Measurements from ENCODE around the gene GNPTG.
A peak's percentile ranks its signal among the peaks of the same experiment; 100 is the strongest.

The GNPTG gene

GRCh38 chr16:1394367-1394951 lies 42.7 kb downstream of the GNPTG start:
- FAIRE-seq (no peak), DNase-seq (ENCODE audit: low spot score) (no peak)

DNA sequence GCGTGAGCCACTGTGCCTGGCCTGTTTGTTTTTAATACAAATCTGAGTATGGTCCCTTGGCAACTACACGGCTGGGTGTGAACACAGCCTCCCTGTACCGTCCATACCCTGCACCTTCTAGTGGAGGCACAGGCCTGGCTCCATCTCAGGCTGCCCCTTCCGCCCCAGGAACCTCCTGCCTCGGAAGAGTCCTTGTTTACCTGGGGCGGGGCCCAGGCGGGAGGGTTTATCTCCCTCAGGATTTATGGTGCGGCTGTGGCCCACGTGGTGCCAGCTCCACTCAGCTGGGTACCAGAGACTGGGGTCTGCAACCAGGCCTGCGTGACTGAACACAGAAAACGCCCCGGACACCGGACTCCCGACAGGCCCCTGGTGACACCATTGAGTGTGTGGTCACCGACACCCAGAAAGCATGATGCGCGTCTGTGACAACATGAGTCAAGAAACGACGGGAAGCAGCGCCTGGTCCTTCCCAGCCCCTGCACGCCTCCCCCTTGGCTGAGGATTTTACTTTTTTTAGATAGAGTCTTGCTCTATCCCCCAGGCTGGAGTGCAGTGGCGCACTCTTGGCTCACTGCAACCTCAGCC lies 43.8 kb downstream of the GNPTG start:
- no peak for FAIRE-seq

DNA sequence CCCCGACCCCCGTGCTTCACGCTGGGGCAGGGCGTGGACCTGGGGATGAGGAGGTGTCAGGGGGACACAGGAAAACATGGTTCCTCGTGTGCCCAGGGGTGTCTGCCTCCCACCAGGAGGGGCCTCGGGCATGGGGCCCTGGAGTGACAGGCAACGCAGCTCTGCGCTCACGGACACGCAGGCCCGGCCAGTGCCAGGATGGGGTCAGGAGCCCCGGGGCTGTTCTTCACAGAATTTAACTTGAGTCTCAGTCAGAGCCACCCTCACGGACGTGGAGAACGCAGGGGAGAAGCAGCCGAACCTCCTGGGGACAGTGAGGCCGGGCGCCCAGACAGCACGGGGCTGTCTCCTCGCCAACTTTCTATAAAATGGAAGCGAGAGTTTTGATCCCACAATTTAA lies 46.0 kb downstream of the GNPTG start:
- FAIRE-seq = no peak
- no peak for DNase-seq (ENCODE audit: low spot score)

More for the DNA sequence above, 43.8 kb downstream of the GNPTG start:
- no peak for DNase-seq (ENCODE audit: low spot score)

DNA sequence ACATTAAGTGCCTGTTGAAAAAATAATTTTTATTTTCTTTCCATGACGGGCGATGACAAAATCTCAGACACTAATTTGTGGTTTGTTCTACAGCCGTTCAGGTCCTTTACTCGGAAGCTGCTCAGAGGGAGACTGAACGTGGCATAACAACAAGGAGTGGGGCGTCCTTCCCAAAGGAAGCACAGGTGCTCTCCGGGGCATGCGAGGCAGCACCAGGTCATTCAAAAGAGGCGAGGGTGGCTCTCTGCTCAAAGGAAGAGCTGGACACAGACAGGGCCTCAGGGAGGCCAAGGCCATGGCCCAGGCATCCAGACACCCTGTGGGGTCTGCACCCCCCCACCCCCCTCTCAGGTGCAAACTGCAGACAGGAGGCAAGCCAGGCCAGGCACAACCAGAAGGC lies 46.6 kb downstream of the GNPTG start:
- FAIRE-seq (no peak), DNase-seq (ENCODE audit: low spot score) (no peak)

- FAIRE-seq = no peak
- DNase-seq (ENCODE audit: low spot score) = no peak
Measured at GRCh38 chr16:1398826-1399581, 47.3 kb downstream of the GNPTG start.

GRCh38 chr16:1401061-1401757 lies 49.5 kb downstream of the GNPTG start:
- DNase-seq (ENCODE audit: low spot score) (no peak), FAIRE-seq (no peak)

GRCh38 chr16:1401758-1402154 lies 50.0 kb downstream of the GNPTG start:
- FAIRE-seq = no peak
- DNase-seq (ENCODE audit: low spot score) = no peak

DNA sequence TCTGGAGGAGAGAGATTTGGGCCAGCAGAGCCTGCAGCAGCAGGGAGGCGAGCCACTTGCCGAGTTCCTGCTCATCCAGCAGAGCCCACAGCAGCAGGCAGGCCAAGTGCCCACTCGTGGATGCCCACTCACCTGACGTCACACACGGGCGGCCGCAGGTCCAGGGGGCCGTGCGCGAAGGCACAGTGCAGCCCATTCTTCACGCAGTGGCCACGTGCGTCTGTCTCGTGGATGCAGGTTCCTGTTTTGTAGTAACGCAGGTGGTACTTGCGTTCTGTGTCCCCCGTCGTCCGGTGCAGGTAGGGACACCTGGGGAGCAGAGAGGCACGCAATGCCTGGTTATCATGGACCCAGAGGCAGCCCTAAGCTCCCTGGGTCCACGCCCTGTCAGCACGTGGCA lies 51.3 kb downstream of the GNPTG start:
- DNase-seq (ENCODE audit: low spot score) = no peak
- FAIRE-seq = no peak

DNA sequence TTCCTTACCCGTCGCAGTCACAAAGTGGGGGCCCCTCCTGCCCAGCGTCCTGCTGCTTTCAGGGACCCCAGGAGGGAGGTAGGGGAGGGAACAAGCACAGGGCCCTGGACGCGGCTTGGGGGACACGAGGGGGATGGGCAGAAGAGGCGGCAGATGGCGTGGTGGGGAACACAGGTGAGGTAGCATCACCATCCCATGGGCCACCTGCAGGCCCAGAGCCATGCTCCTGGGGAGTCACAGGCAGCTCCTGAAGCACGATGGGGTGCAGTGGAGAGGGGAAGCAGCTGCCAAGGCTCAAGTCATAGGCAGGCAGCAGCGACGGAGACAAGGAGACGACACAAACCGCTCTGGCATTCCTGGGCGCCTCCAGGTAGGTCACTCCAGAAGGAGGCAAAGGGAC lies 52.0 kb downstream of the GNPTG start:
- FAIRE-seq (no peak), DNase-seq (ENCODE audit: low spot score) (no peak)

GRCh38 chr16:1407753-1408152 lies 56.0 kb downstream of the GNPTG start:
- DNase-seq (ENCODE audit: low spot score) = no peak

DNA sequence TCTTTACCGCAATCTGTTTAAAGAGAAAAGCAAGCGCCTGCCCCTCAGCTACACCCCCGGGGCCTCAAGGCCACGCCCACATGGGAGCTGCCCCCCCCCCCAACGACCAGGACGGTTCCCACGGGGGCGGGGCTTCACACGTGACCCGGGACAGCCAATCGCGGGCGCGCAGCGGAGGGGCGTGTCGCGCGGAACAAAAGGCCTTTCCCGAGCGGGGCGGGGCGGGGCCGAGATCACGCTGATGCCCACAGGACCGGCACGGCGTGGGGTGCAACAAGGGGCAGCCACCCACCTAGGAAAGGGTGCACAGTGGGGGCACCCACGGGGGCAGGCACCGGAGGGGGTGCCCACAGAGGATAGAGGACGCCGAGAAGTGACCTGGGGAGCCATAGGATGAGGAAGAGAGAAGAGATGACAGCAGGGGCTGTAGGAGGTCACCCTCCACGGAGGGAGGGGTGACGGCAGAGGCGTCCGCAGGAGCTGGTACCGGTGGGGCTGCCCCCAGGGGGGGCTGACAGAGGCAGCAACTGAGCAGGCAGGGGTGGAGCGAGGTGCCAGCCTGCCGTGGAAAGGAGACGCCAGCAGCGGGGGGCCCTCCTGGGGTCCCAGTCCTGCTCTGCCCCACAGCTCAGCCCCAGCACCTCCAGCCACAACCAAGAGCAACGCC lies 56.6 kb downstream of the GNPTG start:
- FAIRE-seq = peak; percentile 83
- DNase-seq (ENCODE audit: low spot score) = peak; percentile 96

More at GRCh38 chr16:1407753-1408152, 56.0 kb downstream of the GNPTG start:
- FAIRE-seq = no peak

DNA sequence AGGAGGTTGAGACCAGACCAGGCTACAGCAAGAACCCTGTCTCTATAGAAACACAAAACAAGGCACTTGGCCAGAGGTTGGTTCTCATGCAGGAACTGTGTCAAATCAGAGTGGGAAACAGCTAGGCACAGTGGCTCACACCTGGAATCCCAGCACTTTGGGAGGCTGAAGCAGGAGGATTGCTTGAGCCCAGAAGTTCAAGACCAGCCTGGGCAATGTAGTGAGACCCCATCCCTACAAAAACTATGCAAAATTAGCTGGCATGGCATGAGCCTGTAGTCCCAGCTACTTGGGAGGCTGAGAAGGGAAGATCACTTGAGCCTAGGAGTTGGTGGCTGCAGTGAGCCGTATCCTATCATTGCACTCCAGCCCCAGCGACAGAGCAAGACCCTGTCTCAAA lies 61.1 kb downstream of the GNPTG start:
- DNase-seq (ENCODE audit: low spot score) (no peak), FAIRE-seq (no peak)
